RPMI7951 (cell line): ENCODE results near the gene MVK. TPM values are rescaled to one million over a fixed set of nuclear protein-coding genes. Genes with fewer than 3 reads are reported as not detected.

ENCODE experiments used
- DNase-seq: peaks from one replicate; pipeline ENCODE4 v3.0.0-alpha.2; 2012; ENCODE audit warnings: low read depth
- total RNA-seq: library from RNA; depleted of rRNA; stranded (reverse); fragments of >200 nt; shearing (Covaris generic); gene quantifications from 2 replicates; pipeline ENCODE4 v1.2.3, GENCODE V29; 2014; rRNA removed

The MVK gene
- 12.1 and 18.0 TPM in 2 replicates for total RNA-seq

GRCh38 chr12:109573029-109573913 lies at the start of gene MVK, which contains the start of gene MMAB:
MVK (plus strand) TSS chr12:109573794; CDS start chr12:109574823, 1,029 bp downstream.
MMAB (minus strand) TSS chr12:109573504; CDS start chr12:109573480, 24 bp downstream.
- DNase-seq = peak; percentile 98

GRCh38 chr12:109524466-109525278 lies 48.9 kb upstream of the MVK start:
- no peak for DNase-seq

- no peak for DNase-seq
These were observed 48.4 kb upstream of the MVK start for GRCh38 chr12:109525279-109525585.

GRCh38 chr12:109527489-109528123 lies 46.0 kb upstream of the MVK start:
- DNase-seq = no peak

- no peak for DNase-seq
These were observed 43.6 kb upstream of the MVK start for GRCh38 chr12:109529691-109530640.

GRCh38 chr12:109531411-109531810 lies 42.2 kb upstream of the MVK start:
- no peak for DNase-seq

GRCh38 chr12:109532721-109533486 lies 40.7 kb upstream of the MVK start:
- DNase-seq = no peak

- no peak for DNase-seq
These were observed 40.2 kb upstream of the MVK start for GRCh38 chr12:109533487-109533740.

GRCh38 chr12:109534456-109534855 lies 39.1 kb upstream of the MVK start:
- DNase-seq = no peak

GRCh38 chr12:109535231-109535862 lies 38.2 kb upstream of the MVK start:
- no peak for DNase-seq

- no peak for DNase-seq
These were observed 37.7 kb upstream of the MVK start for GRCh38 chr12:109535863-109536250.

- no peak for DNase-seq
These were observed 36.5 kb upstream of the MVK start for GRCh38 chr12:109537136-109537535.

- DNase-seq = no peak
These were observed 35.3 kb upstream of the MVK start for GRCh38 chr12:109538191-109538863.

GRCh38 chr12:109539508-109539907 lies 34.1 kb upstream of the MVK start:
- peak; percentile 75 for DNase-seq

- DNase-seq = no peak
These were observed 32.8 kb upstream of the MVK start for GRCh38 chr12:109540526-109541412.

- DNase-seq = peak; percentile 86
These were observed 32.2 kb upstream of the MVK start for GRCh38 chr12:109541413-109541726.

- DNase-seq = peak; percentile 75
These were observed 31.6 kb upstream of the MVK start for GRCh38 chr12:109542014-109542413.

- DNase-seq = peak; percentile 62
These were observed 30.7 kb upstream of the MVK start for GRCh38 chr12:109542876-109543275.
